HG02884 (cell line): ENCODE measurements around the gene ZBTB20.

Experiments
- ATAC-seq: cut with Tn5 transposase; IDR thresholded peaks from one replicate; pipeline ENCODE4 v1.9.1; 2021; ENCODE audit warnings: mild to moderate bottlenecking, moderate library complexity; ENCODE audit not compliant: unreplicated experiment

The ZBTB20 gene

DNA sequence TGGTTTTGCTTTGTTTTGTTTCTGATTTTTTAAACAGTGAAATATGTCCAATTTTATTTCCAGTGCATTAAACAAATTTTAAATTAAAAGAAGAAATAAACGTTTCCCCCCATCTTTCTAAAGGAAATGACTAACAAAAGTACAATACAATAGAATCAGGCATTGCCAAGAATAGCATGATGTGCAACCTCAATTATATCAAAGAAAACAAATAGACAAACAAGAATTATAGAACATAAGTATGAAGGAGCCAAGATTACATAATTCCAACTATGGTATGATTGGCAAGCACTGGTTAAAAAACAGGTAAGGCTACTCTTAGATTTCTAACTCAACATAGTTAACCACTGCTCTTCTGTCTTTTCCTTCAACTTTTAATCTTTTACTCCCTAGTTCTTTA is 826.8 kb downstream of the ZBTB20 start:
- ATAC-seq: no peak

DNA sequence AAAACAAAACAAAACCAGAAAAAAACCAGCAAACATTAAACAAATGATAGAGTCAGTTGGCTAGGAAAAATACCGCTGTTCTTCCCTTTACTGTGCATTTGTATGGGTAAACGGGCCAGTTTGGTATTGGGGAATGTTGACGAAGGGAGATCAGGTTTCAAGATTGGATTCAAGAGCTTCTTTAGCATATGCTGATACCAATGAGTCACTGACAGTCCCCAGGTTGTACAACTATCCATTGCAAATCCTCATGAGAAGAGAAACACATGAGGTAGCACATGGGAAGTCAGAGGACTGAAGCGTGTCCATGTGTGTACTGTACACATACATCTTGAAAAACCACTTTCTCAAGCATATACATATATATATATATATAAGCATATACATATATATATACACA is 827.6 kb downstream of the ZBTB20 start:
- ATAC-seq: no peak

DNA sequence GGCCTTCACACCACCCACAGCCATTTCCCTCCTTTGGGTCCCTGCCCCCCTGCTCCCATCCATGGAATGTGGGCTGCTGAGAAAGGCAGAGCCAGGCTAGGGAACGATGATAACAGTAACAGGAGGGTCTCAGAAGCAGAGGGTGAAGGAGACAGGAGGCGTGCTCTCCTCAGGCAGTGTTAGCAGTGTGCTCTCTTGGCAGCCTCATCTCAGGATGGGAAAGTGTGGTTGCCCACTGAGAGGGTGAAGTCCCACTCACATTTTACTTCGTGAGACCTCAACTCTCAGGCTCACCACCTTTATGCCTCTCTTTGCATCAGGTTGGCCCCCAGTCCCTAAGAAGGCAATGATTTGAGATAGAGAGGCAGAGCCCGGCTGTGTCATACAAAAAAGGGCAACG is 828.8 kb downstream of the ZBTB20 start:
- ATAC-seq: no peak

DNA sequence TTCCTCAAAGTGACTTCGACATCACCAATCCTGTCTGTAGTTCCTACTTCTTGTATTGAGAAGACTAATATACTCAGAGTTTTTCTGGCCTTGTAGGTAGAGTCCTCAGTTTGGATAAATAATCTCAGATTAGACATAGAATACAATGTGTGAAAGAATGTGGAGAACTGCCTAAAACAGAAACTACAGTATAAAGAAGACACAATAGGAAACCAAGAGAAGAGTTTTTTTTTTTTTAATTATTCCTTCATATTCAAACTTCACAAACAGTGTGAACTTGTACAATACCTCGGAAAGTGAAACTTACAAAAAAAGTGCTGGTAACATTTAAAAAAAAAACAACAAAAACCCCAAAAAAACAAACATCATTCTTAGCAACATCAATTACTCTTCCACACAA is 832.8 kb downstream of the ZBTB20 start:
- no peak for ATAC-seq

DNA sequence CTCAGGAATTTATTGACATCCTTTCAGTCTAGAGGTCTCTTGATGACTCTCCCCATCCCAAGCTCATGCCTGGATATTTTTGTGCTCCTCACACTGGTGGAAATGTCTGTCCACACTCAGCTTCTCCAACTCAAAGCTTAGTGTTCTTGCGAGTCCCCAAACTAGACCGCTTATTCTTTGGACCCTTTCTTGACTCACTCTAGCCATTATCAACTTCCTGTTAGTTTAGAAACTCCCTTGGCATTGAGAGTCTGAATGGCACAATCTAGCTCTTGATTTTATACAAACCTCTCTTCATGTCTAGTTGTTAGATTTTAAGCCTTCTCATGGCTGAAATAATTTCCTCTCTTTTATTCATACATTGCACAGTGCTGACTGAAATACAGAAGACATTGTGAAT is 833.7 kb downstream of the ZBTB20 start:
- ATAC-seq: no peak

DNA sequence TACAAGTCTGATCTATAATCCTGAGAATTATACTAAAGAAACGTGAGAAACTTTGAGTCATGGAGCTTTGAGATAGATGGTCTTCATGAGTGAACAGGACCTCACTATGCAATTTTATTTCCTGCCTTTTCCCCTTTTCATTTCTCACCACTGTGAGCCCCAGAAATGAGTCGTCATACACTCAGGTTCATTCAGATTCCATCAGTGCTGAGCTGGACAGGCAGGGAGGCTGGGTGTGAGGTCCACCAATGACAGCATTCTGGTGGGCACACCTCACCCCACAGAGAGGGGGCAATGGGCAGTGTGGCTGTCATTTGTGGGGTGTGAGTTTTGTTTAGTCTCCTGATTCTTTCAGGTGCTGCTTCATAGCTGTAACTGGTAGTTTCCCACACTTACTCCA is 836.4 kb downstream of the ZBTB20 start:
- no peak for ATAC-seq

DNA sequence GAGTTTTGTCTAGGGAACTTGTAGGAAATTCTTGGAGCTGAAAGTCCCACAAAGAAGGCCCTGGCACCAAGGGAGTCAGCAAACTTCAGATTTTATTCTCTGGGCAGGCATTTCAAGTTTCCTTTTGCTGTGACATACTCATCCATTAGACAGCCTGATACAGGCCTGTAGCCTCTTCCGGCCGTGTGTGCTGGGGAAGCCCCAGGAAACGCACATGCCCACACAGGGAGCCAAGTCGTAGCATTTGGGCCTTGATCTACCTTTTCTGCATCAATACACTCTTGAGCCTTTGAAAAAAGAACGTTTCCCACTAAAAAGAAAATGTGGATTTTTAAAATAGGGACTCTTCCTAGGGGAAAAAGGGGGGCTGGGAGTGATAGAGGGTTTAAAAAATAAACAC is 838.3 kb downstream of the ZBTB20 start:
- ATAC-seq: peak; percentile 89

DNA sequence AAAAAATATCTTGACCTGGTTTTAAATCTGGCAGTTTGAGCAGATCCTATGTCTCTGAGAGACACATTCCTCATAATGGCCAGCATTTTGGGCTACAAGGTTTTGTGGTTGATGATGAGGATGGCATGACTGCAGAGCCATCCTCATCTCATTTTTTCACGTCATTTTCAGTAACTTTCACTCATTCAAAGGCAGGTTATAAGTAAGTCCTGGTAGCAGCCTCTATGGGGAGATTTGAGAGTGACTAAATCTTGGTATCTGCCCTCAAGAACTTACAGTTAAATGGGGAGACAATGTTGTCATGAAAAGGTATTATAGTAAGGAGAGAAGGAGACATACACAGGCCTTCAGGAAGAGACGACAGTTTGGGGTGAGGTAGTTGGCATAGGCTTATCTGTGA is 838.7 kb downstream of the ZBTB20 start:
- ATAC-seq: peak; percentile 5

DNA sequence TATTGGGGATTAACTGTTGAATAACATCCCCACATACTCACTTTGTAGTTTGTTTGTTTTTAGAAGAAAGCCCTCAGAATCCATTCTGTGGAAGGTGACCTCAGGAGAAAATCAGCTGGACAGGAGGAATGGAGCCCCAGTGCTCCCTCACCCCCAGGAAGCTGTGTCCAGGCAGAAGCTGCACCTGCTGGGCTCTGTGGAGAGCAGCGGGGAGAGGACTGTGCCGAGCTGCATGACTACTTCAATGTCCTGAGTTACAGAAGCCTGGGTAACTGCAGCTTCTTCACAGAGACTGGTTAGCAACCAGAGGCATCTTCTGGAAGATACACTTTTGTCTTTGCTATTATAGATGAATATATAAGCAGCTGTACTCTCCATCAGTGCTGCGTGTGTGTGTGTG is 839.3 kb downstream of the ZBTB20 start:
- no peak for ATAC-seq

DNA sequence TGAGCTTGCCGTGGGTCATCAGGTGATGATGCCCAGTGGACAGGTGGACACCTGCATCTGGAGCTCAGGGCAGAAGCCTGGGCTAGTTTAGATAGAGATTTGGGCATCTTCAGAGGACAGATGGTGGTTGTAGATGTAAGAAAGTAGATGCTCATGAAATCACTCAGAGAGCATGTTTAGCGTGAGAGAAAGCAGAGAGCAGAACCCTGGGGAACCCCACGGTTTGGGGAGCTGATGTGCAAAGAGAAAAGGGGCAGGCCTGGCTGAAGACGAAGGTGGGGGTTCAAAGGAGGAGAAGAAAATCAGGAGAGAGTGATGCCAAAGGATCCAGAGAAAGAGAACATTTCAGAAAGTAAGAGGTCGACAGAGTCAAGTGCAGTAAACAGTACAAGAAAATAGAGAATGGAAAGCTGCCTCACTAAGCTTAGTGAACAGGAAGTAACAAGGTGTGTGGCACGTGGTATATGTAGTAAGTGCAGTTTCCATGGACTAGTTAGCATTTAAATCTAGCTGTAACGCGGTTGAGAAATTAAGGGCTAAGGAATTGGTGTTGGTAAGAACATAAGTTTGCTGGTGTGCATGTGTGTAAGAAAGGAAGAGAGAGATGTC is 839.8 kb downstream of the ZBTB20 start:
- ATAC-seq: no peak

DNA sequence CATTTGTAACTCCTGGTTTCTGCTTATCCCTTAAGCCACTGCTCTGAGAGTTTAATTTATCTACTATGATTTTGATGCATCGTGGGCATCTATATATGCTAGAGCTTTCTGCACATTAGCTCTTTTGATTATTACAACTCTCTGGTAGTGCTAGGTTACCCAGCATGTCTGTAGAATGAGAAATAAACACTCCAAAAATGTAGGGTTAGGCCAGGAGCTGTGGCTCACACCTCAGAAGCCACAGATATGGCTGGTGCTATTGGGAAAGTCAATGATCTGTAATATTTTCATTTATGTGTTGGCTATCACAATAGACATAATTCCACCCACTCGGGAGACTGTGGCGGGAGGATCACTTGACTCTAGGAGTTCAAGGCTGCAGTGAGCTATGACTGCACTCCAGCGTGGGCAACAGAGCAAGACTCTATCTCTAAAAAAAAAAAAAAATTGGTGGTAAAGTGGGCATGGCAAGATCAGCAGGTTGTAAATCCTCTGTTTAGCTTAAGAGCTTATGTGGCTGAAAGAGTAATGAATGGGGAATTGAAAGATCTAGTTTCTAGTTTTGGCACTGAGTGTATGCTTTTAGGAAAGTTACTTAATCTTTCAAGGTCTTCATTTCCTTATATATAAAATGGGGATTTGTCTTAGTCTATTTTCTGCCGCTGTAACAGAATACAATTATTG is 847.0 kb downstream of the ZBTB20 start:
- ATAC-seq: no peak

DNA sequence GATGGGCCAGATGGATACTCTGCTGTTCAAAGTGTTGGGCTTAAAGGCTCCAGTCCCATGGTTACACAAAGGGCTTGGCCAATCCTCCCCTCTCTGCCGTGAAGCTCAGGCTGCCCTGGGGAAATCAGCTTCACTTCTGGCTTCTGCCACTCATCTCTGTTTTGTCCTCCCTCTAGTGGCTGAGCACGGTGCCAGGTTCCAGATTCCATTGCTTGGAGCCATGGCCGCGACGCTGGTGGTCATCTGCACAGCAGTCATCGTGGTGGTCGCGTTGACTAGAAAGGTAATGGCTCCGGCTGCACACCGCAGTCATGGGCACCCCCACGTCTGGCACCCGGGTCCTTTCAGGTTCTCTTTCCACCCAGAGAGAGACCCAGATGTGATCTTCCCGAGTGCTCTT is 847.7 kb downstream of the ZBTB20 start:
- no peak for ATAC-seq

DNA sequence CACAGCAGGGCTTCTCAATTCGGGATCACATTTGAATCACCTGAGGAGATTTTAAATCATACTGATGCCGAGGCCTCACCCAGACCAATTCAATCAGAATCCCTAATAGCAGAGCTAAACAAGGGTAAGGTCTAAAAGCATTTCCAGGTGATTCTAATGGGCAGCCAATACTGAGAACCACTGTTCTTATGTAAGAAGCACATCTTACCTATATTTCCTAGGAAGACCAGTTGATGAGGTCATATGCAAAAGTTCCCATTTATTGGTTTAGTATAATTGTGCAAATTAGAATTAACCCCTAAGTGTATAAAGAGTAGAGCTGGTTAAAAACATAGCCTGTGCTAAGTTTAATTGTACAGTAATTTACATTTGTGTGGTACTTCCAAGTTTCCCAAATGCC is 851.1 kb downstream of the ZBTB20 start:
- ATAC-seq: no peak

DNA sequence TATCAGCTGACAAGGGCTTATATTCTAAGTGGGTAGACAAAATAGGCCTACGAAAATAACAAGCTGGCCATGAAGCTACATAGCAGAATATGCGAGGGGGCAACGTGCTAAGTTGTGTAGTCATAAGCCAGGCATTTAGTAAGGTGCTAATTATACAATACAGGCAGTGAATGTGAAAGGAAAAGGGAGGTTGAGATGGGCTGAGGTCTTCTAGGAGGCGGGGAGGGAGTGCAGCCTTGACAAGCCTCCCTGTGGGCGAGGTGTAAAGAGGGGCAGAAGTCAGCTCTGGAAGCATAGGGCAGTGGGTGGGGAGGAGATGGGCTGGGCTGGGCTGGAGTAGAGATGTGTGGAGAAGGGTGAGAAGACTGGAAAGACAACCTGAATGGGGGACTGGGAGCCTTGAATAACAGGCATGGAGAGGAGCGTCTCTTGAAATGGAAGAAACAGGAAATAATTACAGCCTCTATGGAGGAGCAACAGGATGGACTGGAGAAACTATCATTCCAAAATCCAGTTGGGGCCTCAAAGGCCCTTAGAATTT is 852.1 kb downstream of the ZBTB20 start:
- ATAC-seq: no peak

DNA sequence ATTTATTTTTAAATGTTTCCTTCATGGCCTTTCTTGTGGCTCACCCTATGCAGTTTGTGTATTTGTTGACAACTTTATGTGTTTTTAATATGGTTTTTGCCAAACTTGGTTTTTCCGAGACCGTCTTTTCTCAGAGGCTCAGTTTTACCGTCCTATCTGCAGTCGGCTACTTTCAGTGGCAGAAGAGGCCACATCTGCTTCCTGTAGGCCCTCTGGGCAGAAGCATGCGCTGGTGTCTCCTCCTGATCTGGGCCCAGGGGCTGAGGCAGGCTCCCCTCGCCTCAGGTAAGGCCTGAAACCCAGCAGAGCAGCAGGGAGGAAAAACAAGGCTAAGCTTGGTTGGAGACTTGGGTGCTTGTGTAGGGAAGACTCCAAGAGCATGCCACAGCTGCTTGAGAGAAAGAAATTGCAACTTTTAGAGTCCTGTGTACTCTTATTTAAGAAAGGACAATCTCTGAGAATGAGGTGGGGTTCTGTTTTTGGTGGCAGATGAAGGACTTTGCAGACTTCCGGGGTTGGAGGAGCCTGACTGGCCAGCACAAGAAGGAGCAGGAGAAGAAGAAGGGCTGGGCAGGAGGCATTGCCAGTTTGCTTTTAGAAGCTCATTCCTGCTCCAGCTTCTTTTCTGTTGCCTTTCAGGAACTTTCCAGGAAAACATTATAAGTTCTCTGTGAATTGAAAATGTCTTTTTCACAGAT is 853.1 kb downstream of the ZBTB20 start, which contains the start of gene TIGIT:
TIGIT (plus strand) TSS at position 191 of the 698 bp plus-strand sequence; CDS start at position 225, 34 bp downstream.
- no peak for ATAC-seq

DNA sequence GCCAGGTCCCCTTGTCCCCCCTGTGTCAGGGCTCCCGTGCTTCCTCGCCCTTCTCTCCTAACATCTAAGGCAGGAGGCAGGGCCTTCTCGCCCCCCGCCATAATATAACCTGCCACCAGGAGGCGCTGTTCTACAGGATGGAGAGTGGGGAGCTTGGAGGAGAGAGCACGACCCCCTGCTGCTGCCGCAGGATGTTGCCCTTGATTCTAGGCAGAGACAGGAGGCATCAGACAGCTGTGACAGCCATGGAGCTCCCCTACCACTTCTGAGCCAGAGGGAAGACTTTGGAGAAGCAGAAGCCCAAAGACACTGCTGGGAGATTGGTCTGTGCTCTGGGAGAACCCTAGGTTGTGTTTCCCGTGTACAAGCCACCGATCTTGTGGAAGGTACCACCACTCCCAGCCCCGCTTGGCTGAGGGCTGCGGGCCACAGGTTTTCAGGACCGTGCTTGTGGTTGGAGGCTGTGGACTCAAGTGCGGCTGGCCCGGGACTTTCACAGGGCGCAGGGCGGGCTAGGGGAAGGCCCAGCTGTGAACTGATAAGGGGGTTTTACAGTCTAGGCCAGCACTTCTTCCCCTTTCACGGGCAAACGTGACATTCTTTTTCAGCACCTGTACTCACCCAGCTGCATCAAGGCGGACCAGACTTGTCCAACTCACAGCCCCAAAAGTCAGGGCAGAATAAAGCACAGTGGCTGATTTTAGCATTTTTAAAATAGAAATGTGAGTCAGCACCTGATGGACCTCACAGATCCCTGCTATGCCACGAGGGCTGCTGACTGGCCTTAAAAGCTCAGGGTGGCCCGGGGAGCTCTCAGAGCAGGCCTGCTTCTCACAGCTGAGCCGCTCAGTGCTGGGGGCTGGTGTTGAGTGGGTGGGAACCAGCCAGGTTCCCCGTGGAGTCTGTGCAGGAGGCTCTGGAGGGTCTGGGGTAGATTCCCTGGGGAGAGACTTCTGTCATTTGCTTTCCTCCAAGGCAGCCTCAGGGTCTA is 855.9 kb downstream of the ZBTB20 start:
- ATAC-seq: peak; percentile 86

DNA sequence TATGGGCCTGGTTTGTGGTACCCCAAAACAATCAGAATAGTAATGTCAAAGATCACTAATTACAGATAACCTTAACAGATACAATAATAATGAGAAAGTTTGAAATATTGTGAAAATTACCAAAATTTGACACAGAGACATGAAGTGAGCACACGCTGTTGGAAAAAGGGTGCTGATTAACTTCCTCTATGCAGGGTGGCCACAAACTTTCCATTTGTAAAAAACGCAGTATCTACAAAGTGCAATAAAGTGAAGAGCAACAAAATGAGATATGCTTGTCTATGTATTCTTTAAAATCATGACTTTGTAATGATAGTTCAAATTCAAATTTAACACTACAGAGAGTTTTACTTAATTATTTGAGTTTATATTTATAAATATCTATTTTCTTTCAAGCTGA is 860.8 kb downstream of the ZBTB20 start:
- no peak for ATAC-seq

DNA sequence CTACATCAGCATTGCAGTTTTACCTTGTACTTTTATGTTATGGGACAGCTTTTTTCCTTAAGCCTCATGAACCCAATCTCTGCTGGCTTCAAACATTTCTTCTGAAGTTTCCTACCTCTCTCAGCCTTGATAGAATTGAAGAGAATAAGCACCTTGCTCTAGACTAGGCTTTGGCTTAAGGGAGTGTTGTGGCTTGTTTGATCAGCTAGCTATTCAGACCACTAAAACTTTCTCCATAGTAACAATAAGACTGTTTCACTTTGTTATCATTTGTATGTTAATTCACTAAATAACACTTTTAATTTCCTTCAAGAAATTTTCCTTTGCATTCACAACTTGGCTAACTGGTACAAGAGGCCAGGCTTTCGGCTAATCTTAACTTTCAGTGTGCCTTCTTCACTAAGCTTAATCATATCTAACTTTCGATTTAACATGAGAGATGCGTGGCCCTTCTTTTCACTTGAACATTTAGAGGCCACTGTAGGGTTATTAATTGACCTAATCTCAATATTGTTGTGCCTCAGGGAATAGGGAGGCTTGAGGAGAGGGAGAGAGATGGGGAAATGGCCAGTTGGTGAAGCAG is 861.3 kb downstream of the ZBTB20 start:
- no peak for ATAC-seq

DNA sequence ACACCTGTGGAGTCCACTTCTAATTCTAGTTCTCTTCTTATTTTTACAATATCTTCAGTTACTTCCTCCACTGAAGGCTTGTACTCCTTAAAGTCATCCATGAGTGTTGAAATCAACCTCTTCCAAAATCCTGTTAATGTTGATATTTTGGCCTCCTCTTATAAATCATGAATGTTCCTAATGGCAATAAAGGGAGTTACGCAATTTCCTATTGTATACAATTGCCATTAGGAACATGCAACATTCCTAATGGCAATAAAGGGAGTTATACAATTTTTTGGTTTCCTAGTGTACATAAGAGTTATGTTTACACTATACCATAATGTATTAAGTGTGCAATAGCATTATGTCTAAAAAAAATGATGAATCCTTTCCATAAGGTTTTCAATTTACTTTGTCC is 862.4 kb downstream of the ZBTB20 start:
- ATAC-seq: no peak
